NB4 (cell line): ENCODE results near the gene MACO1.

ENCODE experiments used
- DNase-seq: peaks from one replicate; pipeline ENCODE4 v3.0.0; 2010; ENCODE audit warnings: low read depth
- H3K4me3 ChIP-seq: one replicate; pipeline ENCODE4 v1.5.1; 2011; ENCODE audit warnings: mild to moderate bottlenecking, low read depth, low read length, moderate library complexity
- CTCF ChIP-seq: IDR thresholded peaks from one replicate; pipeline ENCODE4 v1.5.1; 2012; ENCODE audit warnings: low read depth, low read length
- MAX ChIP-seq: IDR thresholded peaks from 2 replicates; pipeline ENCODE4 v1.6.1; 2011; ENCODE audit warnings: low read depth, low read length
- MYC ChIP-seq: IDR thresholded peaks from 2 replicates; pipeline ENCODE4 v1.6.1; 2011; ENCODE audit warnings: low read depth, low read length
- POLR2A ChIP-seq: IDR thresholded peaks from 2 replicates; pipeline ENCODE4 v1.6.1; 2011; ENCODE audit warnings: mild to moderate bottlenecking; ENCODE audit not compliant: insufficient read length; ENCODE audit errors: extremely low read depth

The MACO1 gene

DNA sequence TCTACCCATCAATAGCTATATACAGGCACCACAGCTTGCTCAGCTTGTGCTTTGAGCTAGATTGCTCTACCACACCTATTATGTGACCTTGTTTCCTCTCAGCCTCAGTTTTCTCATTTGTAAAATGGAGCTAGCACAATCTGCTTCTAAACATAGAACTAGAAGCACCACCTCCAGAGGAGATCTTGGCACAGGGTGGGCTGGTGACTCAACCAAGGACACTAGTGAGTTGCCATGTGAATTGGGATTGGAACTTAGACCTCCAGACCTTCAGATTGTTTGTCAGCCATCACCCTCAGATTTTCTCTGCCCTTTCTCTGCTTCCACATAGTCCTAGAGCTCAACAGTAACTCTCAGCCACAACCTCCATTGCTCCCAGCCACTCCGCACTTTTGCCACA is 3.0 kb upstream of the MACO1 start:
- TF ChIP-seq MAX (no peak), CTCF (no peak), POLR2A (no peak), MYC (no peak)
- H3K4me3 ChIP-seq: no peak overlapping the region
- no peak for DNase-seq

DNA sequence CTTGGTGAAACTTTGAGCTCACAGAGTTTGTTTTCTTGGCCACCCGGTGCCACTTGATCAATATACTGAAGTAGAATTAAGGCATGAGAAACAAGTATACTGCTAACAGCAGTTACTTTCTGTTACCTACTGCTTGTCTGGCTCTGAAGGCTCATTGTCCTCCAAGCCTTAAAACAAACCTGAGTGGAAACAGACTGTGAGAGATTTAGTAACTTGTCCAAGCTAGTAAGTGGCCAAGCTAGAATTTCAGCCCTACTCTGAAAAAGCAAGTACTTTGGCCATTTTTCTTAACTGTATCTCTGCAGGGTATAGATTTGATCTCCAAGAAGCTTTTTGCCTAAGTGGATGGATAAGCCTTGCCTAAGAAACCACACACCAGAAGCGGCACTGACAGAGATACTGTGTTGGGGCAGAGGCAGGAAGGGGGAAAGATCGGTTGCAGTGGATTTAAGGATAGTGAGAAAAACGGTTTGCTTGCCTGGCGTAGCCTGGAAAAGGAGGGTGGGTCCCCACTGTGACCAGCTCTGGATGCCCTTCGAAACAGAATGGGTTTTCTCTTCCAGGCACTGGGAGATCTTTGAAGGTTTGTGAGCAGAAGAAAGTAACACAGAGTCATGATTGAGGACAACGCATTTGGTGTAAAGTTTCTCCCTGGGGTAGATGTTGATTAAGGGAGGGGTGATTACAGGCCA is 2.1 kb upstream of the MACO1 start:
- H3K4me3 ChIP-seq: no peak overlapping the region
- no peak for DNase-seq
- TF ChIP-seq MAX: no peak
- TF ChIP-seq MYC: no peak
- no peak for TF ChIP-seq POLR2A
- TF ChIP-seq CTCF: no peak

GRCh38 chr1:25430967-25431881 is 527 bp downstream of the MACO1 start:
- no peak for DNase-seq
- TF ChIP-seq MAX (no peak), MYC (peak; percentile 13)
- peak overlapping the region; percentile 70 for H3K4me3 ChIP-seq

DNA sequence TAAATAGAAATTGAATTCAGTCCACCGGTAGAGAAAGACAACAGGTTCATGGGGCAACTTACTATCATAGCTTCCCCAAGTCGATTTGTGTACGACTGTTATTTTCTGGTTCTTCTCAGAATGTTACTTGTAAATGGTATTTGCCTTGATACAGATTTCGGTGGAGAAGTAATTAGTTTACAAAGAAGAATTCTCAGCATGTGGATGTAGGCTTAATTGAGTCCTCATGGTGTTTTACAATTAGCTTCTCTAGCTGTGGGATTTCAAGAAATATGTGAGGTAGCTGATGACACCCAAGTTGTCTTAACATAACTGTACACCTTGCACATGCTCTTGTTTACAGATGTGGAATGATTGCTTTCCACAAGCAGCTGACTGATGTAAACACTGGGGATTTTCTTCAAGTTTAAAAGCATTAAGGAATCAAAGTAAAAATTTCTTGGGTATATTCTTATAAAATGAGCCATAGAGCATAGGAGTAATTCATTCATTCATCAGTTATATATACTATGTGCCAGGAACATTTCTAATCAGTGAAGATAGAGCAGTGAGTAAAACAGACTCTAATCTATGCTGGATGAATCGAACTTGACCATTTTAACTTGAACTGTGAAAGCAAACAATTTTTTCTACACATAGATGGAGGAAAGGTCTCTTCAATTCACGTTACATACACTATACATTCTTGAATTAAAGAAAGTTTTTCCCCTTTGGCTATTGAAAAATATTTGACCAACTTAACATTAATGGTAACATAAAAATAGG is 1.4 kb downstream of the MACO1 start:
- peak; percentile 21 for DNase-seq
- H3K4me3 ChIP-seq: peak overlapping the region; percentile 70
- TF ChIP-seq MYC (no peak), CTCF (no peak), MAX (no peak), POLR2A (no peak)

DNA sequence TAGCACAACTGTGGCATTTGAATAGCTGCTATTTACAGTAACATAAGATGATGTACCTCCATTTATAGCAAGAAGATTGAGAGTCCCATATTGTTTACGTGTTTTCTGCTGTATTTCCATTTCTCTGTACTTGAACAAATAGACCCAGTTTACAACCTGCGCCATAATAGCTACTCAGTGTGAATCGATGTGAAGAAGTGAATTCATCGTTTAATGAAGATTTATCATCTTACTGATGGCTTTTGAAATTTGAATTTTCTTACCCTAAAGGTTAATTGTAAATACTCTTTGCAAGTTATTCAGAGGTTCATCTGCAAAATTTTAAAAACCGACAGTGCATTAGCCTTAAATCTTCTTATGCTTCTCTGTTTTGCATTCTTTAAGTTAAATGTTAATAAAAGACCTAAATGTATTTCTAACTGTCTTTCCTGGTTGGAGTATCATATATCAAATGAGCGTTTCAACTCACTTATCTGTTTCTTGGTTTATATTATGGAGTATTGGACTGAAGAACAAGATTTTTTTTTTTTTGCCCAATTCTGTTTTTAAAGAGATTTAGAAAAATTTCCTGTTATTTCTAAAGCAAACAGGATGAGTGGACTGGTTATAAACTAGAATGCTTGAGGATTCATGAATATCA is 2.2 kb downstream of the MACO1 start:
- peak overlapping the region; percentile 70 for H3K4me3 ChIP-seq
- TF ChIP-seq CTCF (no peak), POLR2A (no peak), MYC (no peak), MAX (no peak)
- DNase-seq: no peak
